GM21576 (cell line): ENCODE results near the gene TMSB10.
A peak's percentile ranks its signal among the peaks of the same experiment; 100 is the strongest.
"Not testable (repeated sequence)": the region's sequence is repeated elsewhere in the genome, so short reads cannot be mapped to it uniquely, and the experiment has no call there.

ENCODE experiments used
- ATAC-seq: cut with Tn5 transposase; IDR thresholded peaks from one replicate; pipeline ENCODE4 v1.9.1; 2021; ENCODE audit warnings: mild to moderate bottlenecking, moderate library complexity; ENCODE audit not compliant: unreplicated experiment

TMSB10 gene

DNA sequence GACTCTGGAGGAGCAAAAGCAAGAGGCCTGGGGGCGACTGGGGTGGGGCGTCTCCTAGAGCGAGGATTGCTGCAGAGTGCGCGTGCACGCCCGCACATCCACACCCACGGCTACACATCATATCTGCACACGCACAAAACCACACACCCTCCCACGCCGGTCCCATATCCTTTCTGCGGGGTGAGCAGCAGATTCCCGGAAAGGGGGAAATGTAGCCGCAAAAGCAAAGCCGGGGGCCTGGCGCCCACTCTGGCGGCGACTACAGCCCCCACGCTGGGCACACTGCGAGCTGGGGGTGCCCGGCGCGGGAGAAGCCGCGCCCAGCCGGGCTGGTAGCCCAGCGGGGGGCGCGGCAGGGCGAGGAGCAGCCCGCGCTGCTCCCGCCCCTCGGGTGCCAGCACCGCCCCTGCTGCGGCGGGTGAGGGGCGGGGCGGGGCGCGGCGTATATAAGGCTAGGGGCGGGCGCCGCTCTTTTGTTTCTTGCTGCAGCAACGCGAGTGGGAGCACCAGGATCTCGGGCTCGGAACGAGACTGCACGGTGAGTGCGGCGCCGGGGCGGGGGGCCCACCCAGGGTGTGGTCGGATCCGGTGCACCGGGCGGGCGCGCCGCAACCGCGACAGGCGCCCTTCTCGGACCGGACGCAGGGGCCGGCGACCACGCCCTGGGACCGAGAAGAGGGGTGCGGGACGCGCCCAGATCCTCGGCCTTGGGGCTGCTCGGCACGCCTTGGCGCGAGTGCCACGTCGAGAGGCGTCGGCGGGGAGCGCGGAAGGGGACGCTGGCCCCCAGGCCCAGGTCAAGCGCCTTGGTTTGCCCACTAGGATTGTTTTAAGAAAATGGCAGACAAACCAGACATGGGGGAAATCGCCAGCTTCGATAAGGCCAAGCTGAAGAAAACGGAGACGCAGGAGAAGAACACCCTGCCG, at the start of gene TMSB10:
TSS of gene TMSB10 (plus strand) at position 476 of the 927 bp plus-strand sequence.
- ATAC-seq = peak; percentile 66

DNA sequence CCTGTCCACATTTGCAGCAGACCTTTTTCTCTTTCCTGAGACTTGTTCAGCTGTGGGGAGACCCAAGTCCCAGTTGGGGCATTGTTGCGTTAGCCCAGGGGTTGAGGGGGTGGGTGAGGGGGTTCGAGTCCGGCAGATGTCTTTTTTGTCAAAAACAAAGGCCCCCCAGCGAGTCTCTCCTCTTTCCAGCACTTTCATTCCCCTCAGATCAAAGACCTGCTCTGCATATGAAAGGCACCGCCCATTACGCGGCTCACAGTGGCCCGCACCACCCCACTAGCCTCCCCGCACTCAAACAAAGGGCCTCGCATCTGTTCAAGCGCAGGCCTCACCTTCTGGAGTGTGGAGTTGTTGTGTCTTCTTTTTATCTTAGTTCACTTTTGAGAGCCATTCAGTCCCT, 49.7 kb upstream of the TMSB10 start:
- no peak for ATAC-seq

DNA sequence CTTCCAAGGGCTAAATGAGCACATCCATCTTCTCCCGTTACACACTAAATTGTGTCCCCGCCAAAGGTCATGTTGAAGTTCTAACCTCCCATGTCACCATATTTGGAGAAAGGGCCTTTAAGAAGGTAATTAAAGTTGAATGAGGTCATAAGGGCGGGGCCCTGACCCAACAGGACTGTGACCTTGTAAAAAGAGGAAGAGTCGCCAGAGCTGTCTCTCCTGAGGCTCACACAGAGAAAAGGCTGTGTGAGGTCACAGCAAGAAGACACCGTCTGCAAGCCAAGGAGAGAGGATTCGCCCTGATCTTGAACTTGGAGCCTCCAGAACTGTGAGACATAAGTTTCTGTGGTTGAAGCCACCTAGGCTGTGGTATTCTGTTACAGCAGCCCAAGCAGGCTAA, 48.7 kb upstream of the TMSB10 start:
- no peak for ATAC-seq

DNA sequence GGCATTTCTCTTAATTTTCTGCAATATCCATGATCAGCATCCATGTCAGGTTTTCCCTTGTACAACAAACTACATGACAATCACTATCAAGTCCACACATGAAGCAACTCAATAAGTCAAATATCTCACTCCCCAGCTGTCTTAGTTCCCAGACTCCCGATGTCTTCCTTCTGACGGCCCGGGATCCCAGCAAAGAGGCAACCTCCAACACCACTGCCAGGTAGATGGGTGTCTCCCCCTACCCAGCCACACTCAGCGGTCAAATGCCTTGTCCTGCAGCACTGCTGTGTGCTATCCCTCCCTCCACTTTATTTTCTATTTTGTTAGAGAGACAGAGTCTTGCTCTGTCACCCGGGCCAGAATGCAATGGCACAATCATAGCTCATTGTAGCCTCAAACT, 47.9 kb upstream of the TMSB10 start:
- ATAC-seq = no peak

DNA sequence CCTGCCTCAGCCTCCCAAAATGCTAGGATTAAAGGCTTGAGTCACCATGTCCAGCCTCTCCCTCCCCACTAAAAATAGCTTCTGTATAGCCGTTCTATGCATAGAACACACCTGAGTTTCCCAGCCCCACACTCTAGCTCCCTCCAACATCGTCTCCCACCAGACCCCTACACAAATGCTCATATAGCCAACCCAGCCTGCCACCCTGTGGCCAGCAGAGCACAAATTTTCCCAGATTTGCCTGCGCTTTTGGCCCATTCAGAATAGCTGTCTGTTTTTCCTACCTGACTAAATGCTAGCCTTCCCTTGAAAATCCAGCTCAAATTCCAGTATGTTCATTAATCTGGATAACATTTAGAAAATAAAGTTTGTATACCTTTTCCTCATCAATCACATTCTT, 47.3 kb upstream of the TMSB10 start:
- no peak for ATAC-seq

DNA sequence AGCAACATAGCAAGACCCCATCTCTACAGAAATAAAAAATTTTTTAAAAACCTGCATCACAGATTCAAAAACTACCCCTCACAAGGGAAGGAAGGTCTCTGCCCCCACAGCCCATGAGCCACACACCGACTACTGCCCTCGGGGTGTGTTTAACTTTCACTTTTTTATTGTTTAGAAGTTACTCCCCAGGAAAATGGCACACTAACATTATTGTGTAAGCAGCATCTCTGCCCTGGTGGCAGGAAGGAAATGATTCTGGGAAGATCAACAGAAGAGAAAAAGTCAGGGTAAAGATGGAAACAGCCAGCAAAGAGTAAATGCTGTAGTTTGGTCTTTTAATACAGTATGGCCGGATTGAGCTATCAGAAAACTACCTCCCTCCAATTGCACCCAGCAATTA, 46.5 kb upstream of the TMSB10 start:
- no peak for ATAC-seq

- ATAC-seq = no peak
Observed at GRCh38 chr2:84861539-84861938, 43.9 kb upstream of the TMSB10 start.

DNA sequence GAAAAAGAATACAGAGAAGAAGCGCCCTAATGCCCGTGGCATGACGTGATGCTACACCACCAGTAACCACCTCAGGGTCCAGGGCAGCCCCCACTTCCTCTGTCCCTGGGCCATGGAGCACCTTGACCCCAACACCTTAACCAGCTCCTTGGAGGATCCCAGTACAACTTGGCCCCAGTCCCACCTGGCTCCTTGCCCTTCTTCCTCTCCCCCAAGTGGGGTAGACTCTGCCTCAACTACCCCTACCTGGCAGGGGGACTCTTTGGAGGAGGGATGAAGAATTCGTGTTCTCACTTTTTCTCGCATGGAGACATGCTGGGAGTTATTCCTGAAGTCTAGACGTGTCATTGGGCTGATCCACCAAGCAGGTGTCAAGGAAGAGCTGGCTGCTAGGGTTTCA, 43.5 kb upstream of the TMSB10 start:
- ATAC-seq = no peak

GRCh38 chr2:84865181-84865783, 40.2 kb upstream of the TMSB10 start:
- ATAC-seq = no peak

GRCh38 chr2:84866122-84866521, 39.3 kb upstream of the TMSB10 start:
- ATAC-seq = no peak

GRCh38 chr2:84868327-84868726, 37.1 kb upstream of the TMSB10 start:
- ATAC-seq = not testable (repeated sequence)

GRCh38 chr2:84870306-84870705, 35.1 kb upstream of the TMSB10 start:
- ATAC-seq = no peak

GRCh38 chr2:84872691-84873090, 32.8 kb upstream of the TMSB10 start:
- not testable (repeated sequence) for ATAC-seq

GRCh38 chr2:84873350-84873749, 32.1 kb upstream of the TMSB10 start:
- ATAC-seq = no peak

DNA sequence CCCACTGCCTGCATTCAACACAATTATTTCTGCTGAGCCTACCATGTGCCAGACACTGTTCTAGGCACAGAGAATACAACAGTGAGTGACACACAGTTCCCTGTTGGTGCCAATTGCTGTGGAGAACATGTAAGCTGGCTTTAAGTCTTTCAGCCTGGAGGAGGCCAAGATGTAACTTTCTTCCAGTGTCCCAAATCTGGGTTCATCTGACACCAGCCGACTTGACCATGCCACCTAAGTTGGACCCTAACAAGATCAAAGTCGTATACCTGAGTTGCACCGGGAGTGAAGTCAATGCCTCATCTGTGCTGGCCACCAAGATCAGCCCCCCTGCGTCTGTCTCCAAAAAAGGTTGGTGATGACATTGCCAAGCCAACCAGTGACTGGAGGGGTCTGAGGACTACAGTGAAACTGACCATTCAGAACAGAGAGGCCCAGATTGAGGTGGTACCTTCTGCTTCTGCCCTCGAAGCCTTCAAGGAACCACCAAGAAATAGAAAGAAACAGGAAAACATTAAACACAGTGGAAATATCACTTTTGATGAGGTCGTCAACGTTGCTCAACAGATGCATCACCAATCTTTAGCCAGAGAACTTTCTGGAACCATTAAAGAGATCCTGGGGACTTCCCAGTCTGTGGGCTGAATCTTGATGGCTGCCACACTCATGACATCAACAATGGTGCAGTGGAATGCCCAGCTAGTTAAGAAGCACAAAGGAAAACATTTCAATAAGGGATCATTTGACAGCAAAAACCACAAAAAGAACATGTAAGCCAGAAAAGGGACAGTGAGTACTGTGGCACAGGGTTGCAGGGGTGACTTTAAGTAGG, 30.9 kb upstream of the TMSB10 start:
- no peak for ATAC-seq

GRCh38 chr2:84875213-84875560, 30.3 kb upstream of the TMSB10 start:
- no peak for ATAC-seq

DNA sequence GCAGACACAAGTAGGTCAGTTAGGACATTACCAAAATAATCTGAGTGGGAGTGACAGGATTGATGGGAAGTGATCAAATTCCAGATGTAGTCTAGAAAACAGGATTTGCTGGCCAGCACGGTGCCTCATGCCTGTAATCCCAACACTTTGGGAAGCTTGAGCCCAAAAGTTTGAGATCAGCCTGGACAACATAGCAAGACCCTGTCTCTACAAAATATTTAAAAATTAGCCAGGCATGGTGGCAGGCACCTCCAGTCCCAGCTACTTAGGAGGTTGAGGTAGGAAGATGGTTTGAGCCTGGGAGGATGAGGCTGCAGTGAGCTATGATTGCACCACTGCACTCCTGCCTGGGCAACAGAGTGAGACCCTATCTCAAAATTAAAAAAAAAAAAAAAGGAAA, 29.8 kb upstream of the TMSB10 start:
- ATAC-seq = not testable (repeated sequence)

DNA sequence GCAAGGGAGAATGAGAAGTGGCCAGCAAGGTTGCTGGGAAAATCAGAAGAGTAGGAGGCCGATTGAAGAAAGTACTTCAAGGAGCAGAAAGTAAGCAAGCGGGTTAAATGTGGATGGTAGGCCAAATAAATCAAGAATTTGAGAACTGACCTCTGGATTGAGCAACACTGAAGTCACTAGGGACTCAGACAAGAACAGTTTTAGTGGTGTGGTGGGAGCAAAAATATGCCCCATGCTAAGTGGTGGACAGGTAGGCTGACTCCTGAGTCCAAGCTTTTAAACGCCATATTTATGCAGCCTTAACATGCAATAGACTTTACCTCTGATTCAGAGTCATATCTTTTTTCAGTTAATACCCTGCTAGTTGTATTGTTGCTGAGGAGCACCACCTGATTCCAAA, 29.1 kb upstream of the TMSB10 start:
- no peak for ATAC-seq

GRCh38 chr2:84878459-84878858, 27.0 kb upstream of the TMSB10 start:
- no peak for ATAC-seq

DNA sequence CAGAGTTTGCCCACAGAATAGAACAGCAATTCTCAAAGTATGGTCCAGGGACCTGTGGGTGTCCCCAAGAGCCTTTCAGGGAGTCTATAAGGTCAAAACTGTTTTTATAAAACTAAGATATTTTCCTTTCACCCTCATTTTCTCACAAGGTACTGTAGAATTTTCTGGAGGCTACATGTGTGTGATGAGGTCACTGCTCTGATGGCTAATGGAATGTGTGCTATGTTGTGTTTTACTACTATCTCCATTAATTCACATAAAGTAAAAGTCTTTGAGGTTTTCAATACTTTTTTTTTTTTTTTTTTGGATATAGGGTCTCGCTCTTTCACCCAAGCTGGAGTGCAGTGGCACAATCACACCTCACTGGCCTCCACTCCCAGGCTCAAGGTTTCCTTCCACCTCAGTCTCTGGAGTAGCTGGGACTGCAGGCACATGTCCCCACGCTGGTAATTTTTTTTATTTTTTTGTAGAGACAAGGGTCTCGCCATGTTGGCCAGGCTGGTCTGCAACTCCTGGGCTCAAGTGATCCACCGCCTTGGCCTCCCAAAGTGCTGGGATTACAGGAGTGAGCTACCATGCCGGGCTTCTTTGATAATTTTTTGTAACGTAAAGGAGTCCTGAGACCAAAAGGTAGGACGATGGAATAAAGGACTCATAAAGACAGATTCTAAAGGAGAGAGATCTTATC, 26.4 kb upstream of the TMSB10 start:
- ATAC-seq = no peak
